Stimulated activated CD8-positive, alpha-beta memory T cell treated with anti-CD3 and anti-CD28 coated beads, Interleukin-15, amount 100 ng/mL, for 24 hours (primary cell): ENCODE data around the gene DST.

Source experiments
- DNase-seq: peaks from one replicate; pipeline ENCODE4 v3.0.0-alpha.2; 2020; ENCODE audit warnings: low read depth

The DST gene

GRCh38 chr6:56624046-56624727, 18.5 kb downstream of the DST start:
- DNase-seq = no peak

GRCh38 chr6:56620229-56620868, 22.3 kb downstream of the DST start:
- DNase-seq = no peak

GRCh38 chr6:56618050-56618449, 24.6 kb downstream of the DST start:
- no peak for DNase-seq

GRCh38 chr6:56616967-56617366, 25.7 kb downstream of the DST start:
- DNase-seq = no peak

GRCh38 chr6:56613247-56613851, 29.3 kb downstream of the DST start:
- DNase-seq = no peak

- DNase-seq = no peak
Observed at GRCh38 chr6:56608332-56608731, 34.4 kb downstream of the DST start.

- DNase-seq = no peak
Observed at GRCh38 chr6:56607111-56607752, 35.5 kb downstream of the DST start.

- DNase-seq = no peak
Observed at GRCh38 chr6:56605435-56605834, 37.3 kb downstream of the DST start.

GRCh38 chr6:56604186-56604585, 38.5 kb downstream of the DST start:
- no peak for DNase-seq

GRCh38 chr6:56601390-56601789, 41.3 kb downstream of the DST start:
- no peak for DNase-seq

GRCh38 chr6:56595490-56596122, 47.1 kb downstream of the DST start:
- DNase-seq = no peak

- DNase-seq = no peak
Observed at GRCh38 chr6:56594699-56595098, 48.0 kb downstream of the DST start.

- DNase-seq = no peak
Observed at GRCh38 chr6:56593801-56594318, 48.8 kb downstream of the DST start.

- no peak for DNase-seq
Observed at GRCh38 chr6:56582236-56582635, 60.5 kb downstream of the DST start.

GRCh38 chr6:56581296-56581925, 61.3 kb downstream of the DST start:
- no peak for DNase-seq

- no peak for DNase-seq
Observed at GRCh38 chr6:56580271-56580670, 62.4 kb downstream of the DST start.

- no peak for DNase-seq
Observed at GRCh38 chr6:56579155-56579851, 63.4 kb downstream of the DST start.

GRCh38 chr6:56575736-56576135, 67.0 kb downstream of the DST start:
- DNase-seq = no peak

GRCh38 chr6:56574292-56574691, 68.4 kb downstream of the DST start:
- DNase-seq = no peak

GRCh38 chr6:56573624-56574023, 69.1 kb downstream of the DST start:
- DNase-seq = no peak

GRCh38 chr6:56572788-56573471, 69.8 kb downstream of the DST start:
- no peak for DNase-seq
